GM19438 (cell line): ENCODE results near the gene KCNK1.
"Not testable (repeated sequence)": the region's sequence is repeated elsewhere in the genome, so short reads cannot be mapped to it uniquely, and the experiment has no call there.

Source experiments
- ATAC-seq: cut with Tn5 transposase; IDR thresholded peaks from one replicate; pipeline ENCODE4 v1.9.1; 2021; ENCODE audit warnings: low read depth; ENCODE audit not compliant: unreplicated experiment

Gene KCNK1

GRCh38 chr1:233664804-233665574 lies 51.1 kb downstream of the KCNK1 start:
- no peak for ATAC-seq

GRCh38 chr1:233665575-233666270 lies 51.8 kb downstream of the KCNK1 start:
- no peak for ATAC-seq

- no peak for ATAC-seq
Observed at GRCh38 chr1:233667741-233668140, 53.8 kb downstream of the KCNK1 start.

- ATAC-seq, result no peak
Observed at GRCh38 chr1:233668146-233668724, 54.3 kb downstream of the KCNK1 start.

GRCh38 chr1:233668725-233669294 lies 54.9 kb downstream of the KCNK1 start:
- no peak for ATAC-seq

- ATAC-seq, result not testable (repeated sequence)
Observed at GRCh38 chr1:233670363-233670762, 56.5 kb downstream of the KCNK1 start.

- ATAC-seq, result no peak
Observed at GRCh38 chr1:233671286-233671685, 57.4 kb downstream of the KCNK1 start.

GRCh38 chr1:233672732-233673131 lies 58.8 kb downstream of the KCNK1 start:
- ATAC-seq, result no peak

GRCh38 chr1:233673261-233673946 lies 59.5 kb downstream of the KCNK1 start:
- ATAC-seq, result peak; percentile 41

- ATAC-seq, result no peak
Observed at GRCh38 chr1:233673947-233674431, 60.1 kb downstream of the KCNK1 start.

- ATAC-seq, result no peak
Observed at GRCh38 chr1:233675446-233675845, 61.5 kb downstream of the KCNK1 start.

- ATAC-seq, result peak; percentile 87
Observed at GRCh38 chr1:233675893-233676292, 62.0 kb downstream of the KCNK1 start.

- ATAC-seq, result no peak
Observed at GRCh38 chr1:233677690-233678354, 63.9 kb downstream of the KCNK1 start.

GRCh38 chr1:233679030-233679429 lies 65.1 kb downstream of the KCNK1 start:
- ATAC-seq, result no peak

- no peak for ATAC-seq
Observed at GRCh38 chr1:233679591-233680373, 65.9 kb downstream of the KCNK1 start.

- ATAC-seq, result no peak
Observed at GRCh38 chr1:233681285-233681684, 67.4 kb downstream of the KCNK1 start.

- ATAC-seq, result not testable (repeated sequence)
Observed at GRCh38 chr1:233686653-233687052, 72.7 kb downstream of the KCNK1 start.

GRCh38 chr1:233689017-233689747 lies 75.3 kb downstream of the KCNK1 start:
- ATAC-seq, result no peak
